ENCODE data around the gene CHST8. TPM values are rescaled to one million over a fixed set of nuclear protein-coding genes. Genes with fewer than 3 reads are reported as not detected.

The CHST8 gene
- polyA plus RNA-seq, 1 experiment, result not detected

GRCh38 chr19:33689138-33689746 lies 67.5 kb downstream of the CHST8 start:
- no peaks in the 10 kb centered on the region; the same call in 1 of the 2 replicates for H3K9me3 ChIP-seq (ENCODE audit: control insufficient read depth, insufficient read depth, low read length)
- no peak overlapping the region for H3K4me3 ChIP-seq (ENCODE audit: low read depth, low read length)
- H3K27ac ChIP-seq (ENCODE audit: low read depth, low read length), result no peak overlapping the region
- POLR2A ChIA-PET, result no interaction called here
- H3K27me3 ChIP-seq (ENCODE audit: control insufficient read depth, insufficient read depth, low read length), result peaks cover 5% of the 10 kb centered on the region
- no peak for DNase-seq (ENCODE audit: low read depth, low spot score)
- CTCF ChIA-PET, result no interaction called here
- TF ChIP-seq, protein P1, sequence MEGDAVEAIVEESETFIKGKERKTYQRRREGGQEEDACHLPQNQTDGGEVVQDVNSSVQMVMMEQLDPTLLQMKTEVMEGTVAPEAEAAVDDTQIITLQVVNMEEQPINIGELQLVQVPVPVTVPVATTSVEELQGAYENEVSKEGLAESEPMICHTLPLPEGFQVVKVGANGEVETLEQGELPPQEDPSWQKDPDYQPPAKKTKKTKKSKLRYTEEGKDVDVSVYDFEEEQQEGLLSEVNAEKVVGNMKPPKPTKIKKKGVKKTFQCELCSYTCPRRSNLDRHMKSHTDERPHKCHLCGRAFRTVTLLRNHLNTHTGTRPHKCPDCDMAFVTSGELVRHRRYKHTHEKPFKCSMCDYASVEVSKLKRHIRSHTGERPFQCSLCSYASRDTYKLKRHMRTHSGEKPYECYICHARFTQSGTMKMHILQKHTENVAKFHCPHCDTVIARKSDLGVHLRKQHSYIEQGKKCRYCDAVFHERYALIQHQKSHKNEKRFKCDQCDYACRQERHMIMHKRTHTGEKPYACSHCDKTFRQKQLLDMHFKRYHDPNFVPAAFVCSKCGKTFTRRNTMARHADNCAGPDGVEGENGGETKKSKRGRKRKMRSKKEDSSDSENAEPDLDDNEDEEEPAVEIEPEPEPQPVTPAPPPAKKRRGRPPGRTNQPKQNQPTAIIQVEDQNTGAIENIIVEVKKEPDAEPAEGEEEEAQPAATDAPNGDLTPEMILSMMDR (IDR thresholded peaks at IDR 0.05; ENCODE audit: low read depth, low read length), result no peak

DNA sequence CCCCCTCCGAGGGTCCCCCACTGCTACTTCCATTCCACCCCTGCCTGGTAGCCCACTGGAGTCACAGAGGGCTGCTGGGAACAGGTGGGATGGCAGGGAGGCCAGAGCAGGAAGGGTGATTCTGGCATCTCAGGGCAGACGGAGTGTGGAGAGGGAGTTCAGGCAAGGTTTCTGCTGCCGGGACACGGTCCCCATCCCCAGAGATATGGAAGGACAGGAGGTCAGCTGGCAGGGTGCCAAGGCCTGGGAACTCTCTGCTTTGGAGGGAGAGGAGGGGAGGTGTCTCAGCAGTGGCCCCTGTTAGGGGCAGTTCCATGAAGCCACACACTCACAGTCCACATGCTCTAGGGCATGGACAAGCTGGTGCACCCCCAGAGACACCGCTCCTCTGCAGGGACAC lies 68.1 kb downstream of the CHST8 start:
- ChIA-PET POLR2A (no interaction called here), CTCF (no interaction called here)
- DNase-seq (ENCODE audit: low read depth, low spot score), result no peak
- Histone ChIP-seq H3K27me3 (ENCODE audit: control insufficient read depth, insufficient read depth, low read length) (peaks cover 4% of the 10 kb centered on the region), H3K27ac (ENCODE audit: low read depth, low read length) (no peak overlapping the region), H3K9me3 (ENCODE audit: control insufficient read depth, insufficient read depth, low read length) (no peaks in the 10 kb centered on the region; the same call in 1 of the 2 replicates), H3K4me3 (ENCODE audit: low read depth, low read length) (no peak overlapping the region)
- TF ChIP-seq, protein P1 (IDR thresholded peaks at IDR 0.05; ENCODE audit: low read depth, low read length), result no peak

DNA sequence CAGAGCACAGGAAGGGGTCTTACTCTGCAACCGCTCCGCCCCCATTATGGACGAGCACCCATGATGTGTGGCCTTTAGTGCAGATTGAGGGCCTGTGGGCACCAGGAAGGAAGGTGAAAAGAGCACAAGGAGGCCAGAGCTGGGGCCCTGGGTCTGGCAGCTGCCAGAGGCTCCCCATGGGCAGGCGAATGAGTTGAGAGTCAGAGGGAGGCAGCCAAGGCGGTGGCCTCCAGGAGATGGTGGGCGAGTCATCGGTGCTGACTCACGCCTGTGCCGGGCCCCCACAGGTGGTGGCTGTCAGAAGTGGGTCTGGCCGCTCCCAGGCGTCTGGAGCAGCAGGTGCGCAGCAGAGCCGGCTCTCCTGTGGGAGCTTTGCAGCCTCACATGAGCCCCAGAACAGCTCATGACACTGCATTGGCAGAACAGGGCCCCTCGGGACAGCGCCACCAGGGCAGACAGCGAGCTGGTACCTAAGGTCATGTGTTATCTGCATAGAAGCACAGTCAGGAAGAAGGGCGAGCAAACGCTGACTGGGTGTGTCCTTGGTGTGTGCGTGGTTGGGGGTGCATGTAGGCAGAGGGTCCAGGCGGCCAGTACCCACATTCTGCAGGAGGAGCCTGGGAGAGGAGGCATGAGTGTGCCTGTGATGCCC lies 68.8 kb downstream of the CHST8 start:
- Histone ChIP-seq H3K27me3 (ENCODE audit: control insufficient read depth, insufficient read depth, low read length) (peaks cover under 1% of the 10 kb centered on the region), H3K27ac (ENCODE audit: low read depth, low read length) (no peak overlapping the region), H3K9me3 (ENCODE audit: control insufficient read depth, insufficient read depth, low read length) (no peaks in the 10 kb centered on the region; the same call in 1 of the 2 replicates), H3K4me3 (ENCODE audit: low read depth, low read length) (no peak overlapping the region)
- no peak for DNase-seq (ENCODE audit: low read depth, low spot score)
- CTCF ChIA-PET, result no interaction called here
- POLR2A ChIA-PET, result no interaction called here
- TF ChIP-seq, protein P1 (IDR thresholded peaks at IDR 0.05; ENCODE audit: low read depth, low read length), result no peak

DNA sequence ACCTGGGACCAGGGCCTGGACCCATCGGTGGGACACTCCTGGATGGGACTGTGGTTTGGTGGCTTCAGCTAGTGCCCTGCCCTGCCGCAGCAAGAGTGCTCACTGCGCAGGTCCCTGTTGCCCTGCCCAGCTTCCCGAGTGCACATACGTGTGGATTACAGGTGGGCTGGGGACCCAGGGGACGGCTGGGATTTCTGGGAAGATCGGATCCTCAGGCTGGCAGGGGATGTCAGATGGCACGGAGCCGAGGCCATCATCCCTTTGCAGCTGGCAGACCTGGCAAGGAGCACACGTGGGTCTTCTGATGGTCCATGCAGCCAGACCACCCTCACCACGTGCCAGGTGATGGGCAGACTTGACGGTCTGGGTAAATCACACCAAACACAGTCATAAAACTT lies 69.3 kb downstream of the CHST8 start:
- H3K27ac ChIP-seq (ENCODE audit: low read depth, low read length), result no peak overlapping the region
- POLR2A ChIA-PET, result no interaction called here
- TF ChIP-seq, protein P1 (IDR thresholded peaks at IDR 0.05; ENCODE audit: low read depth, low read length), result no peak
- no peaks in the 10 kb centered on the region for H3K27me3 ChIP-seq (ENCODE audit: control insufficient read depth, insufficient read depth, low read length)
- DNase-seq (ENCODE audit: low read depth, low spot score), result no peak
- no peaks in the 10 kb centered on the region; the same call in 1 of the 2 replicates for H3K9me3 ChIP-seq (ENCODE audit: control insufficient read depth, insufficient read depth, low read length)
- CTCF ChIA-PET, result no interaction called here
- H3K4me3 ChIP-seq (ENCODE audit: low read depth, low read length), result no peak overlapping the region

DNA sequence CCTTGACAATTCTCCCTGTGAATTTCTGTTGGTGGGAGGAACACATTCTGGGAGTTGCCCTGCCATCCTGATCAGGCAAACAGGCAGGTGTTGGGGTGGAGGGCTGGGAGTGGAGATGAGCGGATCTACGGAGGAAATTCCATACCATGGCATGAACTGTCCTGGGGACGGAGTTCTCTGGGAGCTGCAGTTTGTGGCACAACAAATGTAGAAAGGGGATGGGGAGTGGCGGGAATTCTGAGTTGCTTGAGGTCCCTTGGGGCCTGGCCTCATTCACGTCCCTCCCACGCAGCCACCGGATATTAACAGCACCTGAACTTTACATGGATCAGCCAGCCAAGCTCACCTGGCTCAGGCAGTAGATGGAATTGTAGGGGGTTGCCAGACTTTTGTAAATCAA lies 70.0 kb downstream of the CHST8 start:
- POLR2A ChIA-PET, result no interaction called here
- Histone ChIP-seq H3K9me3 (ENCODE audit: control insufficient read depth, insufficient read depth, low read length) (no peaks in the 10 kb centered on the region; the same call in 1 of the 2 replicates), H3K4me3 (ENCODE audit: low read depth, low read length) (no peak overlapping the region), H3K27me3 (ENCODE audit: control insufficient read depth, insufficient read depth, low read length) (no peaks in the 10 kb centered on the region), H3K27ac (ENCODE audit: low read depth, low read length) (no peak overlapping the region)
- CTCF ChIA-PET, result no interaction called here
- TF ChIP-seq, protein P1 (IDR thresholded peaks at IDR 0.05; ENCODE audit: low read depth, low read length), result no peak
- no peak for DNase-seq (ENCODE audit: low read depth, low spot score)

Measured in AG04450 (cell line).